Endothelial cell of umbilical vein (primary cell): ENCODE measurements around the gene SPECC1L.

Source experiments
- CTCF ChIP-seq, 2 donors: IDR thresholded peaks; 1 replicate in 1 of 2; 2 replicates in 1 of 2; pipeline ENCODE4 v1.5.1; 2011; ENCODE audit warnings: low read length in 2 of 2, mild to moderate bottlenecking in 2 of 2, moderate library complexity in 2 of 2, control low read depth in 1 of 2, inconsistent platforms in 1 of 2, low read depth in 1 of 2; ENCODE audit not compliant: insufficient read depth in 1 of 2; ENCODE audit errors: extremely low read depth in 1 of 2
- EZH2 ChIP-seq: IDR thresholded peaks from 2 replicates; pipeline ENCODE4 v1.6.1; 2012; ENCODE audit warnings: borderline replicate concordance, low read depth, mild to moderate bottlenecking, moderate library complexity, low read length, inconsistent platforms; ENCODE audit not compliant: severe bottlenecking
- POLR2A ChIP-seq: IDR thresholded peaks from 2 replicates; pipeline ENCODE4 v1.6.1; 2012; ENCODE audit warnings: low read depth, mild to moderate bottlenecking, control low read depth, low read length

- TF ChIP-seq CTCF (IDR thresholded peaks at IDR 0.05; ENCODE audit: extremely low read depth in 1 of 2, insufficient read depth in 1 of 2, low read depth in 1 of 2, low read length in 2 of 2) (no peak), POLR2A (no peak), EZH2 (no peak)
These were observed 175.0 kb downstream of the SPECC1L start for GRCh38 chr22:24445481-24446259.
